ENCODE results near the gene CHN1.

Gene CHN1

GRCh38 chr2:174815526-174815925, 189.7 kb downstream of the CHN1 start:
- ChIA-PET POLR2A (no interaction called here), CTCF (interaction anchor here (1.2 to 2.0 kb wide), 2 partner anchors 12 to 170 kb away, joined by 3 to 8 read pairs; no protein-coding TSS in a partner anchor)
- TF ChIP-seq CTCF (IDR thresholded peaks at IDR 0.05; ENCODE audit: insufficient read depth, low read length, missing control alignments): no peak
- DNase-seq (ENCODE audit: low read depth, low spot score): no peak
- H3K4me3 ChIP-seq (ENCODE audit: low read depth, low read length): no peak overlapping the region

GRCh38 chr2:174812037-174812436, 193.1 kb downstream of the CHN1 start:
- ChIA-PET POLR2A (no interaction called here), CTCF (interaction anchor here (1.3 to 5.6 kb wide), 4 partner anchors 10 to 178 kb away, joined by 3 to 32 read pairs (median 10); no protein-coding TSS in a partner anchor)
- DNase-seq (ENCODE audit: low read depth, low spot score): no peak
- TF ChIP-seq CTCF (IDR thresholded peaks at IDR 0.05; ENCODE audit: insufficient read depth, low read length, missing control alignments): no peak
- H3K4me3 ChIP-seq (ENCODE audit: low read depth, low read length): no peak overlapping the region

GRCh38 chr2:174807931-174808330, 197.2 kb downstream of the CHN1 start:
- no peak overlapping the region for H3K4me3 ChIP-seq (ENCODE audit: low read depth, low read length)
- DNase-seq (ENCODE audit: low read depth, low spot score): no peak
- no peak for TF ChIP-seq CTCF (IDR thresholded peaks at IDR 0.05; ENCODE audit: insufficient read depth, low read length, missing control alignments)
- POLR2A ChIA-PET: interaction anchor here (1.3 kb wide), 1 partner anchor 144 kb away, joined by 6 read pairs; no protein-coding TSS in a partner anchor
- CTCF ChIA-PET: interaction anchor here (1.3 to 1.4 kb wide), 2 partner anchors 12 to 37 kb away, joined by 3 read pairs; no protein-coding TSS in a partner anchor

- POLR2A ChIA-PET: no interaction called here
- TF ChIP-seq CTCF (IDR thresholded peaks at IDR 0.05; ENCODE audit: insufficient read depth, low read length, missing control alignments): no peak
- CTCF ChIA-PET: interaction anchor here (0.8 to 2.8 kb wide), 8 partner anchors 10 to 343 kb away, joined by 3 to 13 read pairs (median 4); no protein-coding TSS in a partner anchor
- no peak overlapping the region for H3K4me3 ChIP-seq (ENCODE audit: low read depth, low read length)
- no peak for DNase-seq (ENCODE audit: low read depth, low spot score)
Observed at GRCh38 chr2:174805803-174806202, 199.4 kb downstream of the CHN1 start.

GRCh38 chr2:174802459-174802858, 202.7 kb downstream of the CHN1 start:
- no peak for TF ChIP-seq CTCF (IDR thresholded peaks at IDR 0.05; ENCODE audit: insufficient read depth, low read length, missing control alignments)
- ChIA-PET CTCF (interaction anchor here (0.9 to 1.3 kb wide), 2 partner anchors 31 to 182 kb away, joined by 3 to 4 read pairs; no protein-coding TSS in a partner anchor), POLR2A (no interaction called here)
- H3K4me3 ChIP-seq (ENCODE audit: low read depth, low read length): no peak overlapping the region
- no peak for DNase-seq (ENCODE audit: low read depth, low spot score)

GRCh38 chr2:174800436-174801205, 204.6 kb downstream of the CHN1 start:
- H3K4me3 ChIP-seq (ENCODE audit: low read depth, low read length): no peak overlapping the region
- no peak for TF ChIP-seq CTCF (IDR thresholded peaks at IDR 0.05; ENCODE audit: insufficient read depth, low read length, missing control alignments)
- ChIA-PET POLR2A (interaction anchor here (0.6 kb wide), 1 partner anchor 19 kb away, joined by 4 read pairs; no protein-coding TSS in a partner anchor), CTCF (interaction anchor here (1.0 to 2.0 kb wide), 4 partner anchors 26 to 185 kb away, joined by 3 to 9 read pairs (median 6); no protein-coding TSS in a partner anchor)
- DNase-seq (ENCODE audit: low read depth, low spot score): no peak
